GM12892 (cell line): ENCODE measurements around the gene UXS1.

Experiments
- DNase-seq: peaks from one replicate; pipeline ENCODE4 v3.0.0; 2011; ENCODE audit not compliant: insufficient read length
- FAIRE-seq: peaks from 2 replicates; lab custom pipeline; 2011; peaks lifted over from hg19 to GRCh38; lab: Jason Lieb, UNC
- POLR2A ChIP-seq: IDR thresholded peaks from 2 replicates; pipeline ENCODE4 v1.6.1; 2011; ENCODE audit warnings: low read depth, low read length, control low read depth
- POLR2AphosphoS5 ChIP-seq: IDR thresholded peaks from 2 replicates; pipeline ENCODE4 v1.6.1; 2011; ENCODE audit warnings: low read depth, low read length, control low read depth
- TAF1 ChIP-seq: IDR thresholded peaks from 2 replicates; pipeline ENCODE4 v1.6.1; 2011; ENCODE audit warnings: low read depth, mild to moderate bottlenecking, control low read depth, low read length, borderline replicate concordance

The UXS1 gene

DNA sequence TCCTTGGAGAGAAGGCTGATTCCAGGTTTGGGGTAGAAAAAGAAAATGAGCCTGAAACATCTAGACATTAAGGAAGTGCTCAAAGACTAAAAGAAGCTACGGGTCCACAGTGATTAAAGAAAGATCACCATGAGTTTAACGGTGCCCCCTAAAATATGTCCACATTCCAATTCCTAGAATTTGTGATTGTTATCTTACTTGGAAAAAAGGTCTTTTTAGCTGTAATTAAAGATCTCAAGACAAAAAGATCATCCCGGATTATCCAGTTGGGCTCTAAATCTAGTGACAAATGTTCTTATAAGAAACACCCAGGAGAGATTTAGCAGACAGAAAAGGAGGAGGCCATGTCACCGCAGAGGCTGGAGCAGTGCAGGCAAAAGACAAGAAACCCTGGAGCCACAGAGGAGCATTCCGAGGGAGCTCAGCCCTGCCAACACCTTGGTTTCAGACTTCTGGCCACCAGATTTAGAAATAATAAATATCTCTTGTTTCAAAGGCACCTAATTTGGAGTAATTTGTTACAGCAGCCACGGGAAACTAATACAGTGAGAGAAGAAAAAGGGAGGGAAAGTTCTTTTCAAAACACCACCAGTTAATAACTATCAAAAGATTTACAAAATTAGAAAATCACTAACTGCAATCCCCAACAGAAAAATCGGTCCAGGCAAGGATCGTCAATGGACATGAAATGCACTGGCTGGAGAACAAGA, 8.5 kb downstream of the UXS1 start:
- DNase-seq (no peak), FAIRE-seq (no peak)
- TF ChIP-seq POLR2AphosphoS5 = no peak
- TF ChIP-seq TAF1 = no peak
- no peak for TF ChIP-seq POLR2A

GRCh38 chr2:106184857-106185256, 9.2 kb downstream of the UXS1 start:
- FAIRE-seq (no peak), DNase-seq (no peak)
- TF ChIP-seq POLR2A (no peak), TAF1 (no peak), POLR2AphosphoS5 (no peak)

DNA sequence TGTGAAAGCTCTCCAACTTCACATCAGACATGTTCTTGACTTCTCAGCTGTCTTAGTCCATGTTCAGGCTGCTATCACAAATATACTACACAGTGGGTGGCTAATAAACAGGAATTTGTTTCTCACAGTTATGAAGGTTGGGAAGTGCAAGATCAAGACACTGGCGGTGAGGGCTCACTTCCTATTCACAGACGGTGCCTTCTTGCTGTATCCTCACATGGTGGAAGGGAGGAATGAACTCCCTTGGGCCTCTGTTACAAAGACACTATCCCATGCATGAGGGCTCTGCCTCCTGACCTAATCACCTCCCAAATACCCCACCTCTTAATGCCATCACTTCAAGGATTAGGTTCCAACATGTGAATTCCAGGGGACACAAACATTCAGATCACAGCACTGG, 9.7 kb downstream of the UXS1 start:
- TF ChIP-seq TAF1 (no peak), POLR2A (no peak), POLR2AphosphoS5 (no peak)
- FAIRE-seq (peak; percentile 27), DNase-seq (no peak)

DNA sequence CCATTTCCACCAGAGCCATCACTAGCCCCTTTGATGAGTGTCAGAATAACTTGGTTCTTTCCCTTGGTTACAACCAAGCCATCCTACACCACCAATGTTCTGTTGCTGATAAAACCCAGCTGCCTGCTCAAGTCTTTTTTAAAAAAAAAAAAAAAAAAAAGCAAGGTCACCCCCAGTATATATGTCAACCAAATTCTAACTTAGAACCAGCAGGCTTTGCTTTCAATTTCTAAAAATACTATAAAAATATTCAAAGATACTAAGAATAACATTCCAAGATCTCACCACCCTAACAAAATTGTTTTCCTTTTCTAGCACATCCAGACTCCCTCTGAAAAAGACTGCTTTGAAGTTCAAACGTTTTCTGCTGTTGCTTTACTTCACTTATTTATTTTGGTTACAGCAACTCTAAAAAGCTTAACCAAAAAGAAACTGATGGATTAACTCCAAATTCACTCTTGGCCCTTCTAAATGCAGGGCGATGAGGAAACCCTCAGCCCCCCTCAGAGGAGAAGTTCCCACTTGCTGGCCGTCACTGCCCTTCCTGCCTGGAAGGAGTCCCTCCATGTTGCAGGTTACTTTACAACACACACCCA, 10.9 kb downstream of the UXS1 start:
- FAIRE-seq = peak; percentile 51
- DNase-seq = no peak
- TF ChIP-seq POLR2AphosphoS5 (no peak), POLR2A (no peak), TAF1 (no peak)

- FAIRE-seq (no peak), DNase-seq (no peak)
- TF ChIP-seq POLR2A (no peak), TAF1 (no peak), POLR2AphosphoS5 (no peak)
Measured at GRCh38 chr2:106181064-106181463, 13.0 kb downstream of the UXS1 start.

DNA sequence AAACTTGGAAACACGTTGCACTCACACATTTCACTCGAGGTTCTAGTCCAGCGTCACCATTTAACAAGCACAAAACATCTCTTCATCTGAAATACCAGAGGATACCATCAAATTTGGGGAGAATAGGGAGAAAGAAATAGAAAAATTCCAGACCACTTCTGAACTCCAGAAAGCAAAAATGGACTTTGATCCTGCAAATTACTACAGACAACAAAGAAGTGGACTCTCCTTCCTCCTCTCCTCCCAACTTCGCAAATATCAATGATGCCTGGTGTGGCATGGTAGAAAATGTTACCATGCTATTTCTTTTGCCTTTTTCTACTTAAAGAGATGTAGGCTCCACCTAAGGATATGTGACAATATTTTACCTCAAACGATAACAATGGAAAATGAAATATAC, 13.5 kb downstream of the UXS1 start:
- no peak for FAIRE-seq
- DNase-seq = no peak
- TF ChIP-seq TAF1 (no peak), POLR2A (no peak), POLR2AphosphoS5 (no peak)

GRCh38 chr2:106178716-106179115, 15.4 kb downstream of the UXS1 start:
- FAIRE-seq (no peak), DNase-seq (no peak)
- TF ChIP-seq POLR2AphosphoS5 (no peak), TAF1 (no peak), POLR2A (no peak)

DNA sequence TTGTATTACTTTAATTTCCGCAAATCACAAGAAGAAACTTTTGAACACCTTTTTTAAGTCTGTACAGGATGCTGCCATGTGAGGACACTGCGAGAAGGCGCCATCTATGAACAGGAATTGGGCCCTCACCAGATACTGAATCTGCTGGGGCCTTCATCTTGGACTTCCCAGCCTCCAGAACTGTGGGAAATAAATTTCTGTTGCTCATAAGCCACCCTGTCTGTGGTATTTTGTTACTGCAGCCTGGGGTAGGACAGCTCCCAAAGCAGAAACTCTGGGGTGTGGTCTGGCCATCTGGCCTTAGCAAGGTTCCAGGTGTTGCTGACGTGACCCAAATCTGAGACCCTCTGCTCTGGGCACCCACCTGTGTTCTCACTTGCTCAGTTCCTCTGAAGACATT, 16.5 kb downstream of the UXS1 start:
- FAIRE-seq (no peak), DNase-seq (no peak)
- TF ChIP-seq POLR2A (no peak), TAF1 (no peak), POLR2AphosphoS5 (no peak)

DNA sequence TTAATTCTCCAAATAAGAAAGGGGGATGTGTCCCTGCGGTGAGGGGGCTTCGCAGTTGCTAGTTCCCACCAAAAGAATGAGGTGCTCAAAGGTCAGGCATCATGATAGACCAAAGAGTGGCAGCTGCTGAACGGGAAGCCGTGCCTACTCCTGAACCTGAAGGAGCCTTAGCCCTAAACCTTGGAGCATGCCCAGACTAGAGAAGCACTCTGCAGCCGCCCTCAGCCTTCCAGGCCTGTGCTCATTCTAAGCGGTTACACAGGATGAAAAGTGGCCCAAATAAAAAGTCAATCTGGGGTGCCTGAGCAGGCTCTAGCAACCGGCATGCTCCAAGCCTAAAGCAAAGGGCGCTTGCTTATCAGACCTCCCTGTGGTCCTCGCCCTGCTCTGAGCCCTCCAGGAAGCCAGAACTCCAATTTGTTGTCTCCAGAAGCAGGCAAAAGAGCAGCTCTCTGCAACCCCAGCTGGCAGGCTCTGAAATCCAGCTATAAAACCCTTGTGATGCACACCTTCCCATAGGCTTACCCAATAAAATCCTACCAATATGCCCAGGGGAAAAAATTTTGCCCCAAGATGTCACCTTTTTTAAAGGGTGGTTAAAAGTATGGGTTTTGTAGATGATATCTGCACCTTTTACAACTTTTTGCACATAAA, 17.5 kb downstream of the UXS1 start:
- DNase-seq = no peak
- no peak for TF ChIP-seq TAF1
- no peak for FAIRE-seq

DNA sequence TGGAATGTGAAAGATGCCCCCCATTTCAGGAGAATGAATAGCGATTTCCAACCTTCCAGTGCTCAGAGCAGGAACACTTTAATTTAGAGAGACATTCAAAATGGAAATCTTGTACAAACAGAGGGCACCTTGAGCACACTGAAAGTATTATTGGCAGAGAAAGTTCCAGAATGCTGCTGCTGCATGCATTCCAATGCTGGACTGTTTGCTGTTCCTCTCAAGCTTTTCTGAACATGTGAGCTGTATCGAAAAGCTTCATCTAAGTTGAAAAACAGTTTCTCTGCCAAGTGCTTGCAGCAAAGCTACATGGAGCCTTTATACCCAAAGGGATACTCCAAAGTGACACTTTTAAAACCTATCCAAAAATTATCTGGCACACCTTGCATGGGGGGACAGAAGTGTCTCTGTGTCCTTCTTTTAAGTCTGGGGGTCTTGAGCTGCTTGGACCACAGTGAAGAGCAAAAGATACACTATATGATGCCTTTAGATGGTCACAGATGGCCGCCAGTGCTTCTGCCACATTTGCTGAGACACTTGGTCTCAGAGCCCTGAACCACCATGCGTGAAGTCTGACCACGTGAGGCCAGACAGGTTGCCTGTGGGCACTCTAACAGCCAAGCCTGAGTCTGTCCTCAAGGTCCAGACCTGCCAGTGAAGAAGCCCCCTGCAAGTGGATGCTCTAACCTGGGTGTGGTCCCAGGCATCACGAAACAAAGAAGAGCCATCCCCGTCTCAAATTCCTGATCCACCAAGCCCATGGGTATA, 18.8 kb downstream of the UXS1 start:
- DNase-seq (no peak), FAIRE-seq (no peak)

GRCh38 chr2:106174056-106174455, 20.0 kb downstream of the UXS1 start:
- no peak for DNase-seq
- FAIRE-seq = no peak
- no peak for TF ChIP-seq TAF1
- TF ChIP-seq POLR2A = no peak

More for the DNA sequence above, 18.8 kb downstream of the UXS1 start:
- TF ChIP-seq TAF1 (no peak), POLR2AphosphoS5 (no peak), POLR2A (no peak)

DNA sequence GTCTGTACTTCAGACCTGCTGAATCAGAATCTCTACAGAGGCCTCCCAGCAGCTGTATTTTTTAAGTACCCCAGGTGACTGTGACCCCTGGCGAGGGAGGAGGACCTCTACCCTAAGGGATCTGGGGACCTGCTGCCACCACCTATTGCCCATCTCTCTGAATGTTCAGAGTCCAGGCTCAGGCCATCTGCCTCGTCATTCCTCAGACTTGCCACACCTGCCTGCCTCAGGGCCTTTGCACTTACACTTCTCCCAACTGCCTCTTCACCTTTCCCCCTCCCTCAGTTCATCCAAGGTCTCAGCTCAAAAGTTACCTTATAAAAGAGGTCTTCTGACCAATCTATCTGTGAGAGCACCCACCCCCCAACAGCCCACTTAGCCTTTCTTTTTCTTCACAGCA, 21.5 kb downstream of the UXS1 start:
- FAIRE-seq = no peak
- no peak for DNase-seq
- TF ChIP-seq POLR2A (no peak), TAF1 (no peak), POLR2AphosphoS5 (no peak)
